OCI-LY1 (cell line): ENCODE measurements around the gene RABGEF1.
"Not testable (repeated sequence)": the region's sequence is repeated elsewhere in the genome, so short reads cannot be mapped to it uniquely, and the experiment has no call there.

Source experiments
- EZH2 ChIP-seq: fragments of 200-600 bp; sonication (generic), shearing (Covaris generic); IDR thresholded peaks from 2 replicates; pipeline ENCODE4 v1.8.0; 2017; ENCODE audit warnings: borderline replicate concordance, mixed run types, mild to moderate bottlenecking, antibody characterized with exemption, low read length, moderate library complexity, mixed read lengths
- TF ChIP-seq, protein P1 (sequence below): fragments of 200-600 bp; sonication (generic), shearing (Covaris generic); IDR thresholded peaks from 2 replicates; pipeline ENCODE4 v1.5.1; 2017; ENCODE audit warnings: mild to moderate bottlenecking, antibody characterized with exemption, low read length, moderate library complexity, mixed read lengths

DNA sequence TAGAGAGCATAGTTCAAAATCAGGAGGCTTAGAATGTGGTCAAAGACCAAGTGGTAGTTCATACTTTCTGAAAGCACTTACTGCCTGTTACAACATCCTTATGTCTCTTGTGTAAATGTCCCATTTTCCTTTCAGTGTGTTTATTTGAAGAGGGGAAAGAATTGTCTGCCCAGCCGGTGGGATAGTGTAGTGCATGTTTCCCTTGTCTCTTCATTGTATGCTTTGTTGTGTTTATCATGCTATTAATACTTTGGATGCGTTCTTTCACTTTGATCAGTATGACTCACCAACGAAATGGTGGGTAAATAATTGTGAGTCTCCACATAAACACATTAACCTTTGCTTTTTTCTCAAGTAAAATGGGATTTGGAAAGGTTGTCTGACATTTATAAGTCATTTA lies 42.3 kb downstream of the RABGEF1 start:
- TF ChIP-seq, protein P1, sequence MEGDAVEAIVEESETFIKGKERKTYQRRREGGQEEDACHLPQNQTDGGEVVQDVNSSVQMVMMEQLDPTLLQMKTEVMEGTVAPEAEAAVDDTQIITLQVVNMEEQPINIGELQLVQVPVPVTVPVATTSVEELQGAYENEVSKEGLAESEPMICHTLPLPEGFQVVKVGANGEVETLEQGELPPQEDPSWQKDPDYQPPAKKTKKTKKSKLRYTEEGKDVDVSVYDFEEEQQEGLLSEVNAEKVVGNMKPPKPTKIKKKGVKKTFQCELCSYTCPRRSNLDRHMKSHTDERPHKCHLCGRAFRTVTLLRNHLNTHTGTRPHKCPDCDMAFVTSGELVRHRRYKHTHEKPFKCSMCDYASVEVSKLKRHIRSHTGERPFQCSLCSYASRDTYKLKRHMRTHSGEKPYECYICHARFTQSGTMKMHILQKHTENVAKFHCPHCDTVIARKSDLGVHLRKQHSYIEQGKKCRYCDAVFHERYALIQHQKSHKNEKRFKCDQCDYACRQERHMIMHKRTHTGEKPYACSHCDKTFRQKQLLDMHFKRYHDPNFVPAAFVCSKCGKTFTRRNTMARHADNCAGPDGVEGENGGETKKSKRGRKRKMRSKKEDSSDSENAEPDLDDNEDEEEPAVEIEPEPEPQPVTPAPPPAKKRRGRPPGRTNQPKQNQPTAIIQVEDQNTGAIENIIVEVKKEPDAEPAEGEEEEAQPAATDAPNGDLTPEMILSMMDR = not testable (repeated sequence)
- TF ChIP-seq EZH2 = not testable (repeated sequence)
